ENCODE data around the gene ZNF276. TPM values are rescaled to one million over a fixed set of nuclear protein-coding genes. Genes with fewer than 3 reads are reported as not detected.

ZNF276 gene
- total RNA-seq, 1 donor from 2014 or later, result 16.2 TPM

DNA sequence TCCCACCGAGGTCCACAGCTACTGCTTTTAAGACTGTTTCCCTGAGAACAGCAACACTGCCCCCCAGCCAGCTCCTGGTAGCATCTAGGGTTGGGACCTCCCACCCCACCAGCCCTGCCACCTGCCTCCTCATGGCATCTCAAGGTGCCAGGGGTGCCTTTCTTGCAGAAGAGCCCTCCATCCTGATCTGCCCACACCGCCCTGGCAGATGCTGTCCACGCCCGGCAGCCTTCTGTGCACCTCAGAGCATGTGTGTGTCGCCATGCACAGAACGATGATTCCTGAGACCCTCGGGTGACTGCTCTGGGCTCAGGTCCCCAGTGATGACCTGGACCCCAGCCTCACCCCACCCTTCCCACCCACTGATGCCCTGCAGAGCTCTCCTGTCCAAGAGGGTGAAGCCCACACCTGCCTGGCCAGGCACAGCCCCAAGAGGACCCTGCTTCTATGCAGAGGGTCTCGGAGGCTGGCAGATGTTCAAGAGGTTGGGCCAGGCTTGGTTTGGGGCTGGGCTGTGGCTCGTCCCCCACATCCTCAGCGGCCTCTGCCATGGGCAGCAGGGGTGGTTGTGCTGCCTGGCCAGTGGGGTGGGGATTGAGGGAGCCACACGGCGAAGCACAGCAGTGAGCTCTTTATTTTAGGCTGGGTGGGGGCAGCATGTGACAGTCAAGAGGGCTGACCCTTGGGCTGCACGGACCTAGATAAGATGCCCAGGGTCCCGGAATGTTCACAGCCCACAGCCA is 14.6 kb upstream of the ZNF276 start:
- Mint-ChIP-seq H3K36me3 (ENCODE audit: low read depth) (peaks cover 1% of the 10 kb centered on the region), H3K4me3 (ENCODE audit: unreplicated experiment) (no peak overlapping the region), H3K9me3 (ENCODE audit: low read depth) (no peaks in the 10 kb centered on the region), H3K4me1 (ENCODE audit: low read depth) (peaks cover 6% of the 10 kb centered on the region), H3K27me3 (ENCODE audit: low read depth) (no peaks in the 10 kb centered on the region), H3K27ac (ENCODE audit: unreplicated experiment) (no peak overlapping the region)
- TF ChIP-seq, protein P1, sequence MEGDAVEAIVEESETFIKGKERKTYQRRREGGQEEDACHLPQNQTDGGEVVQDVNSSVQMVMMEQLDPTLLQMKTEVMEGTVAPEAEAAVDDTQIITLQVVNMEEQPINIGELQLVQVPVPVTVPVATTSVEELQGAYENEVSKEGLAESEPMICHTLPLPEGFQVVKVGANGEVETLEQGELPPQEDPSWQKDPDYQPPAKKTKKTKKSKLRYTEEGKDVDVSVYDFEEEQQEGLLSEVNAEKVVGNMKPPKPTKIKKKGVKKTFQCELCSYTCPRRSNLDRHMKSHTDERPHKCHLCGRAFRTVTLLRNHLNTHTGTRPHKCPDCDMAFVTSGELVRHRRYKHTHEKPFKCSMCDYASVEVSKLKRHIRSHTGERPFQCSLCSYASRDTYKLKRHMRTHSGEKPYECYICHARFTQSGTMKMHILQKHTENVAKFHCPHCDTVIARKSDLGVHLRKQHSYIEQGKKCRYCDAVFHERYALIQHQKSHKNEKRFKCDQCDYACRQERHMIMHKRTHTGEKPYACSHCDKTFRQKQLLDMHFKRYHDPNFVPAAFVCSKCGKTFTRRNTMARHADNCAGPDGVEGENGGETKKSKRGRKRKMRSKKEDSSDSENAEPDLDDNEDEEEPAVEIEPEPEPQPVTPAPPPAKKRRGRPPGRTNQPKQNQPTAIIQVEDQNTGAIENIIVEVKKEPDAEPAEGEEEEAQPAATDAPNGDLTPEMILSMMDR (IDR thresholded peaks at IDR 0.05), result no peak
- no peak for DNase-seq (ENCODE audit: low spot score)

DNA sequence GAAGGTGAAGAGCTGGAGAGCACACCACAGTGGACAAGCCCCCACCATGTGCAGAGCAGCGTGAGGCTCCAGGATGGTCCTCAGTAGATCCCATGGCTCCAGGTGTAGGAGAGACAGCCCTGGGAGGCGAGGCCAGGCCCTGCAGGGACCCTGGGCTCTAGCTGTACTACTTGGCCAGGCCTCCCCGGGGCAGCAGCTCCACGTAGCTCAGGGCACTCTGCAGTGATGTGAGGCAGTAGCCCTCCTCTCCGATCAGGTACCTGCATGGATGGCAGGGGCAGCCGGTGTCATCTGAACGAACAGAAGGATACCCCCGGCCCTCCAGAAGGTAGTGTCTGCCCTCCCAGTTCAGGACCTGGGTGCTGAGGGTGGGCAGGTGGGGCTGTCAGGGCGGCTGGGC is 13.6 kb upstream of the ZNF276 start:
- H3K27me3 Mint-ChIP-seq (ENCODE audit: low read depth), result no peaks in the 10 kb centered on the region
- peaks cover 1% of the 10 kb centered on the region for H3K36me3 Mint-ChIP-seq (ENCODE audit: low read depth)
- peaks cover 6% of the 10 kb centered on the region for H3K4me1 Mint-ChIP-seq (ENCODE audit: low read depth)
- H3K4me3 Mint-ChIP-seq (ENCODE audit: unreplicated experiment), result no peak overlapping the region
- TF ChIP-seq, protein P1 (IDR thresholded peaks at IDR 0.05), result no peak
- DNase-seq (ENCODE audit: low spot score), result no peak
- H3K27ac Mint-ChIP-seq (ENCODE audit: unreplicated experiment), result peak overlapping the region; percentile 59
- H3K9me3 Mint-ChIP-seq (ENCODE audit: low read depth), result no peaks in the 10 kb centered on the region

DNA sequence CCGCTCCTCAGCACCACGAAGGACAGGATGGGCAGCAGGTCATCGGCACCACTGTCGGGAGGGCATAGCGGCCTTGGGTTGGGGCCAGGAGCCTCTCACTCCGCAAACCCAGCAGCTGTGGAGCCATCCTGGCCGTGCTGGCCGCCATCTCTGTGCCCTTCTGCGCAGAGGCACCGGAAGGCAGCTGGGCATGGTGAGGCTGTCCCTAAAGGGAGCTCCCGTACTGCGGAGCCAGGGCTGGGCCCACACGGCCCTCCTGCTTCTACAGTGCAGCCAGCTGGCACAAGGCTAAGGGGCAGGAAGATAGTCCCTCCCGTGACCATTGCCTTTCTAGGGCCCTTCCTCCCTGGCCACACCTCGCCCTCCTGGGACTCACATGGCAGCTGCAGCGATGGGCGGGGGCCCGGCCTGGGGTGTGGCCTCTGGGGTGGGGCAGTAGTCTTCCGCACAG is 12.8 kb upstream of the ZNF276 start:
- no peaks in the 10 kb centered on the region for H3K27me3 Mint-ChIP-seq (ENCODE audit: low read depth)
- peaks cover 6% of the 10 kb centered on the region for H3K4me1 Mint-ChIP-seq (ENCODE audit: low read depth)
- peaks cover 1% of the 10 kb centered on the region for H3K36me3 Mint-ChIP-seq (ENCODE audit: low read depth)
- no peak for DNase-seq (ENCODE audit: low spot score)
- H3K9me3 Mint-ChIP-seq (ENCODE audit: low read depth), result no peaks in the 10 kb centered on the region
- H3K4me3 Mint-ChIP-seq (ENCODE audit: unreplicated experiment), result no peak overlapping the region
- TF ChIP-seq, protein P1 (IDR thresholded peaks at IDR 0.05), result no peak
- no peak overlapping the region for H3K27ac Mint-ChIP-seq (ENCODE audit: unreplicated experiment)

DNA sequence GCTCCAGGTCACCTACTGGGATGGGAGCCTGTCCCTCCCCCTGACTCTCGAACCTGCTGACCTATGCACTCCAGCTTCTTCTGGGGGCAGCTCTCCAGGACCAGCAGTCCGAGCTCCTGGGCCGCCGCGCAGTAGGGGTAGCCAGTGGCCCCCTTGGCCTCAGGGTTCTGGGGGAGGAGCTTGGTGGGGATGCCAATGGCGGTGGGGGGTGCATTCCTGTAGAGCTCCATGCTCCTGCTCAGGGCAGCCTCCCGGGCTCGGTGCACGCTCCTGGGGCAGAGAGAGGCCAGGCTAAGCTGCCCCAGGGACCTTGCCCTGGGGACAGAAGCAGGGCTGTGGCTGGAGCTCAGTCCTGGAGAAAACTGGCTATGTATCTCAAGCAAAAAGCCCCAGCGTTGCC is 12.2 kb upstream of the ZNF276 start:
- Mint-ChIP-seq H3K9me3 (ENCODE audit: low read depth) (no peaks in the 10 kb centered on the region), H3K4me1 (ENCODE audit: low read depth) (peaks cover 6% of the 10 kb centered on the region), H3K27me3 (ENCODE audit: low read depth) (no peaks in the 10 kb centered on the region), H3K27ac (ENCODE audit: unreplicated experiment) (no peak overlapping the region), H3K4me3 (ENCODE audit: unreplicated experiment) (no peak overlapping the region), H3K36me3 (ENCODE audit: low read depth) (peaks cover 1% of the 10 kb centered on the region)
- TF ChIP-seq, protein P1 (IDR thresholded peaks at IDR 0.05), result no peak
- DNase-seq (ENCODE audit: low spot score), result no peak

DNA sequence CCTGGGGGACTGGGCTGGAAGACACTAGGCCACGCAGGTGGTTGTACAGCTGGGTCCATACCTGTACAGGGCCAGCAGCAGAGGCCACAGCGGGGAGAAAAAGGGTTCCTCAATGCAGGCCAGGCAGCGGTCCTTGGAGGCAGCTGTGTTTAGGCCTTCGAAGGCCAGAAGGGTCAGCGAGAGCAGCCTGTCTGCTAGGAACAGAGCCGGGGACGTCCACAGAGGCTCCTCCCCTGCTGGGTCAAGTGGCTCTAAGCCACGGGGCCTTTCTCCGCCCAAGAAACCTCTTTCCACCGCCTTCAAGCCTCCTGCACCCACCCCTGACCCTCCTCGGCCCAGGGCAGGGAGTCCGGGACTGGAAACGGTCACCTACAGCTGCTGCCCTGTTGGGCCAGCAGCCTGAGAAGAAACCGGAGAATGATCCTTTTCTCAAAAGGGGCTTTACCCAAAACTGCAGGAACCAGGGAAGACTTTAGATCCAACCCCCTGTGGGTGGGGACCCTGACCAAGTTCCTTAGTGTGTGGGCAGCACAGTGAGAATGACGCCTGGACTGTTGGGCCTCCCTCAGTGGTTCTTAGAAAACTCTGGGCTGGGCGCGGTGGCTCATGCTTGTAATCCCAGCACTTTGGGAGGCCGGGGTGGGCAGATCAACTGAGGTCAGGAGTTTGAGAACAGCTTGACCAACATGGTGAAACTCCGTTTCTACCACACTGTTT is 11.5 kb upstream of the ZNF276 start:
- H3K4me1 Mint-ChIP-seq (ENCODE audit: low read depth), result peaks cover 6% of the 10 kb centered on the region
- H3K27me3 Mint-ChIP-seq (ENCODE audit: low read depth), result no peaks in the 10 kb centered on the region
- peaks cover 1% of the 10 kb centered on the region for H3K36me3 Mint-ChIP-seq (ENCODE audit: low read depth)
- no peaks in the 10 kb centered on the region for H3K9me3 Mint-ChIP-seq (ENCODE audit: low read depth)
- DNase-seq (ENCODE audit: low spot score), result no peak
- no peak overlapping the region for H3K4me3 Mint-ChIP-seq (ENCODE audit: unreplicated experiment)
- no peak overlapping the region for H3K27ac Mint-ChIP-seq (ENCODE audit: unreplicated experiment)
- TF ChIP-seq, protein P1 (IDR thresholded peaks at IDR 0.05), result no peak

All from chondrocyte (in vitro differentiated cells).